ENCODE results near the gene MED31.
"Not testable (repeated sequence)": the region's sequence is repeated elsewhere in the genome, so short reads cannot be mapped to it uniquely, and the experiment has no call there.

Gene MED31

GRCh38 chr17:6655732-6656361 is 4.4 kb upstream of the MED31 start:
- DNase-seq (ENCODE audit: low spot score): not testable (repeated sequence)

DNA sequence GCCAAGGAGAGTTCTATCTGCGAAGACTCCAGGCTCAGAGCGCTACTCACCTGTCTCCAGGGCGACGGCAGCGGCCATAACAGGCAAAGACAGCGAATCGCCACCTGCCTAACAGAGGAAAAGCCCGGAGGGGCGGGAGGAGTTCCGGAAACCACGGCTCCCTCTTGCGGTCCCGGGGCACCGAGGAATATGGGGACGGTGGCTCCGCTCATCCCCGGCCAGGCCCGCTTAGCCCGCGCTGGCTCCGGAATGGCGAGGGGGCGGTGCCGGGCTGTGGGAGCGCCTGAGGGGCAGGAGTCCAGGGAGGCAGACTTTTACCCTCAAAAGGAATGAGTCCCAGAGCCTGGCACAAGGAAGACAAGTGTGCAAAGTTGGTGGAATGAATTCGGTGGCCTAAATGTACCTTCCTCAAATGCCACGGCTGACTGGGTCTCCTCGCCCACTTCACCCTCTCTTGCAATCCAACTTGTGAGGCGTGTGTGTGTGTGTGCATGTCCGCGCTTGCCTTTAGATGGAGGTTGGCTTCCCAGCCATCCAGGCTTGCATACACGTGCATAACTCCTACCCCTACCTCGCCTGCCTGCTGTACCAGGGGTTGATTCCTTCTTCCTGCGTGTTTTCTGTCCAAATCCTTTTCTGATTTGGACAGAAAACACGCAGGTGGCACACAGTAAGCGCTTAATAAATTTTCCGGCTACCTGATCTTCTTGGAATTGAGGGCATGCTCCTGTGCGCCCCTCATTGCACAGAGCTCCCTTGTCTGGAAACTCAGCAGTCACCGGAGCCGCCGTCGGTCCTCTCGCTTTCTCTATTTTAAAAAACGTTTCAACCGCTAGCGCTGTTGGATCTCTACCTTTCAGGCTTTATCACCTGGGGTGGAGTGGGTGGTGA is 3.7 kb upstream of the MED31 start:
- peak; percentile 71 for DNase-seq (ENCODE audit: low spot score)

DNA sequence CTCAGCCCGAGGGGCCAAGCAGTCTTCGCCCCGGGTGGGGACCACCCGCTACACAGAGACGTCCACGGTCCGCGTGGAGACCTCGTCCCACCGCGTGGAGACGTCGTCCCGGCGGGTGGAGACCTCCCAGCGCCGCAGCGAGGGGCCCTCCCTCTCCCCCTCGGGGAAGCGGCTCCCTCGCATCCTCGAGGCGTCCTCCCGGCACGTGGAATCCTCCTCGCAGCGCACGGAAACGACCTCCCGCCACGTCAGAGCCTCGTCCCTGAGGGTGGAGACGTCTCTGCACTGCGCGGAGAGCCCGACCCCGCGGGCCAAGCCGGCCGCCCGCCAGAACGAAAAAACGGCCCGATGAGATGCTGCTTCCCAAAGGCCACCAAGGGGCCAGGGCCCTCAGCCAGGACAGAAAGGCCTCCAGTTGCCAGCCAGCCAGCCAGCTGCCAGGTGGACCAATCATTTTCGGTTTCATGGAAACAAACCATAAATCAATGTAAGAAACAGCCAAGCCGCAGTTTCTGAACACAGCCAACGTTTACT is 581 bp upstream of the MED31 start:
- DNase-seq (ENCODE audit: low spot score): no peak

GRCh38 chr17:6648181-6648580 is 3.2 kb downstream of the MED31 start:
- no peak for DNase-seq (ENCODE audit: low spot score)

DNA sequence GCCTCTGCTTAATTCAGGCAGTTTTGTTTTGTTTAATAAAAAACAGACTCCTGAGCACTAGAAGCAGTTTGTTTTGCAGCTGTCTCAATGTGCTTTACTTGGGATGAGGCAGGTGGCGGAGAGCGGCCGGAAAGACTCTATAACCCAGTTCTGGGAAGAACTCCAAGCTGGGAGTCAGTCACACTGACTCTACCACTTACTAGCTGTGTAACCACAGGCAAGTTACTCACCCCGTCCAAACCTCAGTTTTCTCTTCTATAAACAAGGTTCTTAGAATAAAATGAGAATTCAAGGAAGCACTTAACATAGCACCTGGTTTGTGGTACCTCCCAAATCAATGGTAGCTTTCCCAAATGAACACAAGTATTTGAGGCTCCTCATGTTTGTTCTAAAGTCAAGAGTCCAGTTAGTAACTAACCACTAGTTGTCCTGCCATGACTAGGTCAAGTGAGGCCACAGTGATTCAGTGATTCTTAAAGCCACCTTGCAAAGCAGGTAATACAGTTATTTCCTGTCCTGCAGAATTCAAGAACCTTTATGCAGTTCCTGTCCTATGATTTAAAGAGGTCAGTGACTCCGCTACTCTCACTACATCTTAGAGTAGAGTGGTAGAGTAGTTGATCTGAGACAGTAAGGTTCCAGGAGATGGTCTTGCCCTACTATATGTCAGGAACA is 7.8 kb downstream of the MED31 start:
- DNase-seq (ENCODE audit: low spot score): no peak

GRCh38 chr17:6642592-6642991 is 8.8 kb downstream of the MED31 start:
- no peak for DNase-seq (ENCODE audit: low spot score)

DNA sequence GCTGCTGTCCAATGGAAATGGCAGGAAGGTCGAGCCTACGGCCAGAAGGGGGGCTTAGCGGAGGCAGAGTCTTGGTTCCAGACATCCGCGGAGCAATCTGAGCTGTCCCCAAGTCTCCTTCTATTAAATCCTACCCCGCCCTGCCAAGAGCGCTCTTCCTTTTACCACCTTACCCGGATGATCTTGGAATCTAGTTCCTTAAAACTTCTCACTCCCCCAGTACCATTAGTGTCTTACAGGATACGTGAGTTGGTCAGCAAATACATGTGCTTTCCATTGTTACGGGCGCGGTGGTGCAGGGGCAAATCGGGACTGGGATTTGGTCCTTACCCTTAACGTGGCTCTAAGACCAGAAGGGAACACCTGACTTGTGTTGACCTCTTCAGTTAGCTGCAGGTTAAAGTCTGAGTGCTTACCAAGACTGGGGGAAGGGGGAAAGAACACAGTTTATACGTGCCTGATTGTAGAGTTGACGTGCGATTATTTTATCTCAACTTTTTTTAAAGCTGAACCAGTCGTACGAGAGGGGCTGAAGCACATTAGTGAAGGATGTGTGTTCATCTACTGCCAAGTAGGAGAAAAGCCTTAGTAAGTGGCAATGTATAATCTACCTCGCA is 10.1 kb downstream of the MED31 start:
- DNase-seq (ENCODE audit: low spot score): peak; percentile 28

DNA sequence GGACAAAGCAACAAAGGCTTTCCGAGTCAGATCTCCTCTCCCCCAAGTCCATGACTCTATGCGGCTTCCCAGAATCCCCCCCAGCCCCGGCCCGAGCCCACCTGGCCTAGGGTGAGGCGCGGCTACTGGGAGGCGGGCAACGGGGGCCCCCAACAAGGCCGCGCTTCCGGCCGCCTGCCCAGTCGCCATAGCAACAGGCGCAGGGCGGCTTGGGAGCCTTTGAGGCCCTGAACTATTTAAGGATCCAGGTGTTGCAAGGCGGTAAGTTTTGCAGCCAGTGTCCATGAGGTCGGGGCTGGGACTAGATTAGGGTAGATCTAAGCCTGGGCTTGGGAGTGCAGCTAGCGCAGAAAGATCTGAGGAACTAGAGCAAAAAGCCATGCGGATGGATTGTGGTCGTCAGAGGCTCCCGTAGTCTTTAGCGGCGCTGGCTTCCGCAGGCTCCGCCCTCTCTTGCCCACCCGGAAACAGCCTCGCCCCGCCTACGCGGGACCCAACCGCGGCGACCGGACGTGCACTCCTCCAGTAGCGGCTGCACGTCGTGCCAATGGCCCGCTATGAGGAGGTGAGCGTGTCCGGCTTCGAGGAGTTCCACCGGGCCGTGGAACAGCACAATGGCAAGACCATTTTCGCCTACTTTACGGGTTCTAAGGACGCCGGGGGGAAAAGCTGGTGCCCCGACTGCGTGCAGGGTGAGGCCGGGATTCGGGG is 10.7 kb downstream of the MED31 start, which contains the start of the genes KIAA0753 and TXNDC17:
Gene KIAA0753 (minus strand): TSS at position 176 of the 711 bp plus-strand sequence. CDS start 5,608 bp downstream, outside the sequence.
Gene TXNDC17 (plus strand): TSS at position 525 of the 711 bp plus-strand sequence. CDS start 23 bp downstream, at position 548.
- DNase-seq (ENCODE audit: low spot score): peak; percentile 89

DNA sequence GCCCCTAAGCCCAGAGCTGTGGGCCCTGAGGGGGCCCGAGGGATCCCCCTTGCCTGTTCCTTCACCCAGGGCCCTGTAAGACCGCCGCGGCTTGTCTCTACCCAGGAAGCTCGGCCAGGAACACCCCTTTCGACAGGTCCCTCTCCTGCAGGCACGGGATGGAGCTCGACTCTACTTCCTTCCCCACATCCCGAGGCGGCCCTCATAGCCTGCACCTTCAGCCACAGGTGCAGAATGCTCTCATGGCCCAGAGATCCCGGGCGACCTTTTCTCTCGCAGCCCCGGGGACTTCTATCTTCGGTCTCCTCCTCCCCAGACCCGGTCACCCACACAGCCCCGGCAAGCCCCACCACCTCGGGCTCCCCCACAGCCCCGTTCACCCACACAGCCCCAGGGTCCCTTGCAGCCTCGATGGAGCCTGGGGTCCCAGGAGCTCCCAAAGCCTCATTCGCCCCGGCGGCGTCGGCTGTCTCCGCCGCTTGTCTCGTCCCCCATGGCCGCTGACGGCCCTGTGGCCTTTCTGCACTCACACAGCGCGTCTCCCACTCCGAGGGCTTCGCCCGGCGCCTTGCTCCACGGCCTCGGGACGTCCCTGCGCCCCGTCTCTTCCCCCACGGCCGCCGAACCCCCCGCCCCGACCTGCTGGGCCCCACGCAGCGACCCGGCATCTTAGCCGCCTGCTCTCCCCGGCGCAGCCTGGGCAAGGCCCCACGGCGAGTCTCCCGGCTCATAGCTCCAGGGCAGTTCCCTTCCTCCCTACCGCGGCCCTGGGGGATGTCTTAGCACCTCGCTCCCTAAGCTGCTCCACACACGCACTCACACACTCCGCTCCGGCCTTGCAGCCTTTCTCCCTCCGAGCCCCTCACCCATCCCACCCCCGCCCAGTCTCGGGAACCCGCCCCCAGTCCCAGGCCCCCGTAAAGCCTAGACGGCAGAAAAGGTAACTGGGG is 11.5 kb downstream of the MED31 start:
- peak; percentile 37 for DNase-seq (ENCODE audit: low spot score)

DNA sequence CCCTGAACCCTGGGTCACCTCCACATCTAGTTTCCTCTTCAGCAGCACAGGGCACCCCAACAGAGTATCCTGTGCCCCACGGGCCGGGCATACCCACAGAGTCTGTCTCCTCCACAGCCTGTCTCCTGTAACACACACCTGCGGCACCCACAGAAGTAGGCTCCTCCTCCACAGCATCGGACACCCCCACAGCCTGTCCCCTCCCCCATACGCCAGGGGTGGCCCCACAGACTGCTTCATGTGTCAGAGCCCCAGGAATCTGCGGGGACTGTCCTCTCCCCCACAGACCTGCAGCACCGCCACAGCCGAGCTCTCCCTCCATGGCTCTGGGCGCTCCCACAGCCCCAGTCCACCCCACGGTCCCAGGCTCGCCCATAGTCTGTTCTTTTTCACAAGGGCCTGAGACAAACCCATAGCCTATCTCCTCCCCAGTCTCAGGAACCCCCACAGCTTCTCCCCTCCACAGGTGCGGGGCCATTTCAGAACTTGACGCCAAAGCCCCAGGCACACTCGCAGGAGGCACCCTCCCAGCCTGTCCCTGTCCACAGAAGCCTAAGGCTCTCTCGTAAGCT is 12.3 kb downstream of the MED31 start:
- DNase-seq (ENCODE audit: low spot score): no peak

DNA sequence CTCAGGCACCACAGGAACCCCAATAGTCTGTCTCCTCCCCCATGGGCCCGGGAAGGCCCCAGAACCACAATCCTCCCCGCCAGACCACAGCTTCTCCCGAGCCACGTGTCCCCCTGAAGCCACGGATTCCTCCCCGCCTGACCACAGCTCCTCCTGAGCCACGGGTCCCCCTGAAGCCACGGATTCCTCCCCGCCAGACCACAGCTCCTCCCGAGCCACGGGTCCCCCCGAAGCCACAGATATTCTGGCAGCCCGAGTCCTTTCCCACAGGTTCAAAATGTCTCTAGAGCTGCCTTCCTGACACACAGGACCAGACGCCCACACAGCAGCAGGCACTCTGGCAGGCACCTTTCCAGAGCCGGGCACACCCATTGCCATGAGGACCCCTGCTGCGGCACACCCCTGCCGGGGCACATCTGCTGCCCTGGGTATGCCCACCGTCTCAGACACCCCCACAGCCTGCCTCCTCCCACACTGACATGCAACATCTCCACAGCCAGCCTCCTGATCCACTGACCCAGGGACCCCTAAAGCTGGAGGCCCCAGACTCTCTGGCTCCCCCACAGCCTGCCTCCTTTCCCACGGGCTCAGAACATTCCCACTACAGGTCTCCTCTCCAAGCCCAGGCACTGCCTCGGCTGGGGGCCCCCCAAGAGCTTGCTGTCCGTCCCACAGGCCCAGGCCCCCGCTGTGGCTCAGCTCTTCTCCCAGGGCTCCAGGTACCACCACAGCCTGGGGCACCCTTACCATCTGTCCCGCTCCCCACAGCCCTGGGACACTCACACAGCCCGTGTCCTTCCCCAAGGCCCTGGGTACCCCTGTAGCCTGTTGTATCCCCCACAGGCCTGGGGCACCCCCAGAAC is 13.1 kb downstream of the MED31 start:
- DNase-seq (ENCODE audit: low spot score): no peak

DNA sequence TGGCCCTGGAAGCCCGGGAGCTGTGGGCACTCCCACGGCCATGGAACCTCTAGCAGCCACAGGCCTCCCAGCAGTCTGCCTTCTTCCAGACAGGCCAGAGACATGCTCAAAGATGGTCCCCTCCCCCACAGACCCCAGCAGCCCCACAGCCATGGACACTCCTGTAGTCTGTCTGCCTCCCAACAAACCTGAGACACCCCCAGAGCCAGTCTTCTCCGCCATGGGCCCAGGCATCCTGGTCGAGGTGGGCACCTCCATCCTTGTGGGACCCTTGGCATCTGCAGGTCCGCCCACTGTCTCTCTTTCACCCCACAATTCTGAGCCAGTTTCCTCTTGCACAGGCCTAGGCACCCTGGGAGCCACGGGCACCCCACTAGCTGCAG is 14.0 kb downstream of the MED31 start:
- no peak for DNase-seq (ENCODE audit: low spot score)

GRCh38 chr17:6636616-6637457 is 14.6 kb downstream of the MED31 start:
- no peak for DNase-seq (ENCODE audit: low spot score)

- DNase-seq (ENCODE audit: low spot score): no peak
These were observed 15.3 kb downstream of the MED31 start for GRCh38 chr17:6636105-6636504.

GRCh38 chr17:6633263-6633662 is 18.1 kb downstream of the MED31 start:
- no peak for DNase-seq (ENCODE audit: low spot score)

GRCh38 chr17:6632530-6632929 is 18.9 kb downstream of the MED31 start:
- no peak for DNase-seq (ENCODE audit: low spot score)

- no peak for DNase-seq (ENCODE audit: low spot score)
These were observed 21.0 kb downstream of the MED31 start for GRCh38 chr17:6630390-6630789.

DNA sequence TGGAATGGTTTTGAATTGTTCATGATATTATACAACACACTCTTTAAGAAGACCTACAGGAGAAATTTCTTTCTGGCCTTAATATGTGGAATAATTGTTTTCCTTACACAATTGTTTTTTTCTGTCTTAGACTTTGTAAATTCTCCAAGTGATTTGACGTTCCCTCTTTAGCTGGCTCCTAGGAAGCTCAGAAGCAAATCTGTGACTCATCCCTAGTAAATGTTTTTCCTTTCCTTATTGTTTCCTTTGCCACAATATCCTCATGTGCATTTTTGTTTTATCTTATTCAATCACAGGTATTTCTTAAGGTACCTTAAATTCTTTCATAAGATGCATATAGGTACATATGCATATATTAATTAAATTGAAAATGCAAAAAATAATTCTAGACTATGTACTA is 24.4 kb downstream of the MED31 start:
- no peak for DNase-seq (ENCODE audit: low spot score)
